Measurements from ENCODE around the gene HAPSTR1. TPM values are rescaled to one million over a fixed set of nuclear protein-coding genes. Genes with fewer than 3 reads are reported as not detected.

Gene HAPSTR1
- polyA plus RNA-seq, 1 experiment: 11.9 TPM

DNA sequence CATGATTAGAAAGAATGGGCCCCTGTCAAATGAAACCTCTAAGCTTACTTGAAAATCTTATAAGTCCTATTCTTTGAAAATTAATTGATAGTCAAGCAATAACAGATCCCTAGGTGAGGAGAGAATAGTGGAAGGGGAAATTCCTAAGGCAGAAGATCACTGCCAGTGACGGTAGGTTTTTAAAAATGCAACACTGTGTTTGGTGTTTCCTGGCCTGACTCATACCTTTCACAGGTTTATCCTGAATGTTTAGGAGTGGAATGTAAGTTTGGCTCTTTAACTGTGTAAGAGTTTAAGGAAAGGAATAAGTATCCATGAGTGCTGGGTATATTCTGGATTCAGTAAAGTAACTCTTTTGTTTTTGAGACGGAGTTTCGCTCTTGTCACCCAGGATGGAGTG, 23.8 kb downstream of the HAPSTR1 start:
- peaks cover 2% of the 10 kb centered on the region for H3K36me3 ChIP-seq (ENCODE audit: control insufficient read depth, insufficient read depth, low read length)
- ChIA-PET POLR2A (no interaction called here), CTCF (no interaction called here)
- H3K27me3 ChIP-seq (ENCODE audit: control insufficient read depth, insufficient read depth, low read length): no peaks in the 10 kb centered on the region
- TF ChIP-seq, protein P1, sequence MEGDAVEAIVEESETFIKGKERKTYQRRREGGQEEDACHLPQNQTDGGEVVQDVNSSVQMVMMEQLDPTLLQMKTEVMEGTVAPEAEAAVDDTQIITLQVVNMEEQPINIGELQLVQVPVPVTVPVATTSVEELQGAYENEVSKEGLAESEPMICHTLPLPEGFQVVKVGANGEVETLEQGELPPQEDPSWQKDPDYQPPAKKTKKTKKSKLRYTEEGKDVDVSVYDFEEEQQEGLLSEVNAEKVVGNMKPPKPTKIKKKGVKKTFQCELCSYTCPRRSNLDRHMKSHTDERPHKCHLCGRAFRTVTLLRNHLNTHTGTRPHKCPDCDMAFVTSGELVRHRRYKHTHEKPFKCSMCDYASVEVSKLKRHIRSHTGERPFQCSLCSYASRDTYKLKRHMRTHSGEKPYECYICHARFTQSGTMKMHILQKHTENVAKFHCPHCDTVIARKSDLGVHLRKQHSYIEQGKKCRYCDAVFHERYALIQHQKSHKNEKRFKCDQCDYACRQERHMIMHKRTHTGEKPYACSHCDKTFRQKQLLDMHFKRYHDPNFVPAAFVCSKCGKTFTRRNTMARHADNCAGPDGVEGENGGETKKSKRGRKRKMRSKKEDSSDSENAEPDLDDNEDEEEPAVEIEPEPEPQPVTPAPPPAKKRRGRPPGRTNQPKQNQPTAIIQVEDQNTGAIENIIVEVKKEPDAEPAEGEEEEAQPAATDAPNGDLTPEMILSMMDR (IDR thresholded peaks at IDR 0.05; ENCODE audit: insufficient read depth, low read depth, low read length): no peak
- H3K4me3 ChIP-seq (ENCODE audit: low read depth, low read length): no peak overlapping the region
- no peak for DNase-seq (ENCODE audit: low read depth)

DNA sequence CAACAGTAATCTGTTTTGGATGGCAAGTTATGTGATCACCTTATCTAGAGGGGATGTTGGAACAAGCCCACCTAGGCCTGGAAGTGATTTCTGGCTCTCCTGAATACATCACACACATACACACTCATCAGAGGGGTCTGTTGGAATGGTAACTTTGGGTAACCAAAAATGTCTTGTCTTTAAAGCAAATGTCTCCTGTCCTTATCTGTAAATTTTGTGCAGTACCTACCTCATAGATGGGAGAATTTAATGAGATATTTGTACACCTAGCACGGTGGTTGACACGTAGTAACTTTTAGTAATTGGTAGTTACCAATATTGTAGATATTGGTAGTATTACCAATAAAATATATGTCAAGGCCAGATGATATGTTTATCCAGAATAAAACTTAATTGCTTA, 24.7 kb downstream of the HAPSTR1 start:
- ChIA-PET CTCF (no interaction called here), POLR2A (no interaction called here)
- Histone ChIP-seq H3K36me3 (ENCODE audit: control insufficient read depth, insufficient read depth, low read length) (peaks cover 2% of the 10 kb centered on the region), H3K27me3 (ENCODE audit: control insufficient read depth, insufficient read depth, low read length) (no peaks in the 10 kb centered on the region), H3K4me3 (ENCODE audit: low read depth, low read length) (no peak overlapping the region)
- TF ChIP-seq, protein P1 (IDR thresholded peaks at IDR 0.05; ENCODE audit: insufficient read depth, low read depth, low read length): no peak
- DNase-seq (ENCODE audit: low read depth): no peak

DNA sequence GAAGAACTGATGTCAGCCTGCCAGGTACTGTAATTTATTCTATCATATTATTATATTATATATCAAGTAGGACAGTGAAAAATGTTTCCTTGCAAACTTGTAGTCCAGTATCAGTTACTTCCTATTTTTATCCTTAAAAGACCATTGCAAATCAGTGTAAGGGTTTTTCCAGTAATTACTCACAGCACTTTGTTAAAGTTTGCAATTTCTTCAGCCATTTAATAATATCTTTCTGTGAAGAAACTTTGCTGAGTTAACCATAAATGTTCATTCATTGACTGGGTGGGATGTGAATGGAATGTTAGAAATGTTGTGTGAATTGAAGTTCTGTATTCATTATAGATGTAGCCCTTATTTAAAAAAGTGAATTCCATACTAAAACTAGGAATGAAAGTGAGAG, 26.7 kb downstream of the HAPSTR1 start:
- ChIA-PET POLR2A (no interaction called here), CTCF (interaction anchor here (2.2 kb wide), 1 partner anchor 16 kb away, joined by 9 read pairs; no protein-coding TSS in a partner anchor)
- H3K4me3 ChIP-seq (ENCODE audit: low read depth, low read length): no peak overlapping the region
- H3K27me3 ChIP-seq (ENCODE audit: control insufficient read depth, insufficient read depth, low read length): no peaks in the 10 kb centered on the region
- H3K36me3 ChIP-seq (ENCODE audit: control insufficient read depth, insufficient read depth, low read length): peaks cover 2% of the 10 kb centered on the region
- TF ChIP-seq, protein P1 (IDR thresholded peaks at IDR 0.05; ENCODE audit: insufficient read depth, low read depth, low read length): no peak
- DNase-seq (ENCODE audit: low read depth): no peak

DNA sequence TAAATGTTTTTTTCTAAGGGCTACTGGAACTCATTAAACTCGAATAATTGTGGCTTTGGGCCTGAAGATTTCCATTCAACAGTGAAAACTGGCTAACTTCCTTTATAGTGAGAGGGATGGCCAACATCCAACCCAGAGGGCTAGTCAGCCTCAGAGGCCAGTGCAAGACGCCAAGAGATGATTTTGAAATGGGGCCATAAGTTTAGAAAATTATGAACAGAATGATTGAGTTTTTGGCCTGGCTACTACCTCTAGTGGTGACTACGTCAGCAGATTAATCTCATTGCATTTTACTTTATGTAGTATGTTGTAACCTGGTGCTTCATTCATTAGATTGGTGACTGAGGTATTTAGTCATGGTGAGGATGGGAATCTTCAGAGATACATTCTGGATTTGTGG, 28.4 kb downstream of the HAPSTR1 start:
- POLR2A ChIA-PET: no interaction called here
- peak; percentile 77 for DNase-seq (ENCODE audit: low read depth)
- H3K27me3 ChIP-seq (ENCODE audit: control insufficient read depth, insufficient read depth, low read length): no peaks in the 10 kb centered on the region
- peaks cover 10% of the 10 kb centered on the region for H3K36me3 ChIP-seq (ENCODE audit: control insufficient read depth, insufficient read depth, low read length)
- H3K4me3 ChIP-seq (ENCODE audit: low read depth, low read length): no peak overlapping the region
- CTCF ChIA-PET: interaction anchor here (2.2 kb wide), 1 partner anchor 17 kb away, joined by 9 read pairs; no protein-coding TSS in a partner anchor
- TF ChIP-seq, protein P1 (IDR thresholded peaks at IDR 0.05; ENCODE audit: insufficient read depth, low read depth, low read length): 0 out of 2 replicates have a peak, but pooled peaks have one; percentile 11

DNA sequence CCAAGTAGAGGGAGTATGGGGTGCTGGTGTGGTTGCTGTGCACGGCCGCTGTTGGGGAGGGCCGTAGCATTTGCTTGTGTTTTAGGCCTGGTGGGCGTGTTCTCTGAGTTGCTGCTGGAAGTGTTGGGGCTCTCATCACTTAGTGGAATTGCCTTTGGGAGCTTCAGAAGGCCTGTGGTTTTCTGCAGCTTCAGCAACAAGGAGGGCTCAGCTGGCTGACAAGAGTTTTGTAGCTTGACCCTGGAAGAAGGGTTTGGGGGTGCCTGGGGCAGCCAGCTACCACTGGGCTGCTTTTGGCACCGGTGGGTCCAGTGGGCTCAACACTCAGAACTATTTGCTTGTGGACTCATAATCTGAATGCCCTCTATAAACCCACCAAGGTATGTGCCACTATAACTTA, 30.9 kb downstream of the HAPSTR1 start:
- peaks cover 11% of the 10 kb centered on the region for H3K36me3 ChIP-seq (ENCODE audit: control insufficient read depth, insufficient read depth, low read length)
- POLR2A ChIA-PET: no interaction called here

More for the DNA sequence above, 30.9 kb downstream of the HAPSTR1 start:
- no peak overlapping the region for H3K4me3 ChIP-seq (ENCODE audit: low read depth, low read length)
- DNase-seq (ENCODE audit: low read depth): no peak
- CTCF ChIA-PET: interaction anchor here (0.6 to 1.1 kb wide), 3 partner anchors 12 to 1398 kb away, joined by 3 read pairs; no protein-coding TSS in a partner anchor
- H3K27me3 ChIP-seq (ENCODE audit: control insufficient read depth, insufficient read depth, low read length): no peaks in the 10 kb centered on the region
- TF ChIP-seq, protein P1 (IDR thresholded peaks at IDR 0.05; ENCODE audit: insufficient read depth, low read depth, low read length): no peak
